IMR-90 (cell line): ENCODE results near the gene SFXN3. TPM values are rescaled to one million over a fixed set of nuclear protein-coding genes. Genes with fewer than 3 reads are reported as not detected.

Experiments used
- ATAC-seq: fragments of 200-7000 bp; cut with Tn5 transposase; 2 replicates; pipeline ENCODE4 v1.9.1; 2020; ENCODE audit warnings: low read depth, mild to moderate bottlenecking, moderate library complexity
- BruUV-seq: library from RNA; stranded (reverse); fragments of 400-500 nt; replicated peaks from 2 replicates; lab custom pipeline; 2021; lab: Mats Ljungman, UMichigan
- CTCF ChIA-PET: fragments of 300-600 bp; formaldehyde crosslinking; extraction: SDS; loops from one replicate; lab custom pipeline; 2021; ENCODE audit warnings: antibody characterized with exemption; lab: Yijun Ruan, JAX
- POLR2A ChIA-PET: fragments of 300-600 bp; sonication (Branson Sonifier 250); formaldehyde crosslinking; loops from one replicate; lab custom pipeline; 2022; ENCODE audit warnings: antibody characterized with exemption; ENCODE audit not compliant: unreplicated experiment; lab: Charles Lee
- DNase-seq: peaks from one replicate; pipeline ENCODE4 v3.0.0; 2013
- H2AFZ ChIP-seq: replicated peaks from 2 replicates; pipeline ENCODE3; 2013; ENCODE audit warnings: low read length, mild to moderate bottlenecking; ENCODE audit not compliant: poor library complexity
- H2AK5ac ChIP-seq: 2 replicates; pipeline ENCODE4 v1.6.1; 2013; ENCODE audit warnings: low read depth, low read length, inconsistent platforms
- H2AK9ac ChIP-seq: replicated peaks from 2 replicates; pipeline ENCODE3; 2013; ENCODE audit warnings: mild to moderate bottlenecking, low read depth, low read length, moderate library complexity; ENCODE audit not compliant: poor library complexity
- H2BK120ac ChIP-seq: 2 replicates; pipeline ENCODE4 v1.6.1; 2013; ENCODE audit warnings: low read depth, low read length, inconsistent platforms
- H2BK15ac ChIP-seq: 3 replicates; pipeline ENCODE4 v1.6.1; 2013; ENCODE audit warnings: low read depth, low read length, inconsistent platforms
- H2BK20ac ChIP-seq: 2 replicates; pipeline ENCODE4 v1.6.1; 2013; ENCODE audit warnings: low read depth, mild to moderate bottlenecking, inconsistent platforms, low read length, moderate library complexity
- H2BK5ac ChIP-seq: 2 replicates; pipeline ENCODE4 v1.6.1; 2013; ENCODE audit warnings: mild to moderate bottlenecking, low read depth, low read length, inconsistent platforms; ENCODE audit not compliant: poor library complexity, severe bottlenecking
- H3K14ac ChIP-seq: replicated peaks from 2 replicates; pipeline ENCODE4 v1.6.1; 2013; ENCODE audit warnings: low read depth, low read length, inconsistent platforms
- H3K18ac ChIP-seq: 2 replicates; pipeline ENCODE4 v1.6.1; 2013; ENCODE audit warnings: low read depth, low read length, control low read depth
- H3K23ac ChIP-seq: 2 replicates; pipeline ENCODE4 v1.6.1; 2013; ENCODE audit warnings: low read depth, low read length, inconsistent platforms
- H3K27ac ChIP-seq: 2 replicates; pipeline ENCODE4 v1.5.1; 2013; ENCODE audit warnings: mild to moderate bottlenecking, control low read depth, low read length; ENCODE audit not compliant: insufficient read depth
- H3K27me3 ChIP-seq: 2 replicates; pipeline ENCODE4 v1.6.1; 2013; ENCODE audit warnings: low read length; ENCODE audit not compliant: control insufficient read depth, insufficient read depth
- H3K36me3 ChIP-seq: 2 replicates; pipeline ENCODE4 v1.6.1; 2013; ENCODE audit warnings: low read length, mixed read lengths; ENCODE audit not compliant: control insufficient read depth, insufficient read depth
- H3K4ac ChIP-seq: 2 replicates; pipeline ENCODE4 v1.6.1; 2013; ENCODE audit warnings: low read depth, low read length, inconsistent platforms
- H3K4me1 ChIP-seq: 2 replicates; pipeline ENCODE4 v1.6.1; 2013; ENCODE audit warnings: low read length, mixed read lengths; ENCODE audit not compliant: control insufficient read depth, insufficient read depth
- H3K4me2 ChIP-seq: 2 replicates; pipeline ENCODE4 v1.6.1; 2013; ENCODE audit warnings: low read depth, mild to moderate bottlenecking, control low read depth, low read length, moderate library complexity
- H3K4me3 ChIP-seq: 2 replicates; pipeline ENCODE4 v1.5.1; 2013; ENCODE audit warnings: low read depth, mild to moderate bottlenecking, control low read depth, low read length, moderate library complexity; ENCODE audit not compliant: insufficient read depth
- H3K56ac ChIP-seq: 2 replicates; pipeline ENCODE4 v1.6.1; 2013; ENCODE audit warnings: low read length, inconsistent platforms; ENCODE audit not compliant: insufficient read depth; ENCODE audit errors: extremely low read depth
- H3K79me1 ChIP-seq, 2 experiments: 2 replicates each; pipeline ENCODE4 v1.6.1; 2013; ENCODE audit warnings: low read length in 2 of 2, inconsistent platforms in 1 of 2, low read depth in 1 of 2
- H3K9ac ChIP-seq: 2 replicates; pipeline ENCODE4 v1.6.1; 2013; ENCODE audit warnings: low read depth, low read length, control low read depth
- H3K9me1 ChIP-seq: 2 replicates; pipeline ENCODE4 v1.6.1; 2013; ENCODE audit warnings: low read length, inconsistent platforms; ENCODE audit not compliant: insufficient read depth
- H3K9me3 ChIP-seq: 2 replicates; pipeline ENCODE4 v1.6.1; 2013; ENCODE audit warnings: low read length; ENCODE audit not compliant: control insufficient read depth, insufficient read depth
- H4K20me1 ChIP-seq: 2 replicates; pipeline ENCODE4 v1.6.1; 2013; ENCODE audit warnings: low read length, inconsistent platforms; ENCODE audit not compliant: insufficient read depth
- H4K5ac ChIP-seq: 2 replicates; pipeline ENCODE4 v1.6.1; 2013; ENCODE audit warnings: mild to moderate bottlenecking, low read depth, low read length, control low read depth
- H4K8ac ChIP-seq, 2 experiments: 2 replicates each; pipeline ENCODE4 v1.6.1; 2013; ENCODE audit warnings: low read depth in 2 of 2, low read length in 2 of 2, control low read depth in 1 of 2, inconsistent platforms in 1 of 2
- H4K91ac ChIP-seq: 2 replicates; pipeline ENCODE4 v1.6.1; 2013; ENCODE audit warnings: low read depth, low read length, inconsistent platforms; ENCODE audit not compliant: insufficient read depth
- CEBPB ChIP-seq: IDR thresholded peaks from 2 replicates; pipeline ENCODE4 v1.6.1; 2012; ENCODE audit warnings: low read depth, low read length, improper control_type of control experiment
- CTCF ChIP-seq: conservative IDR thresholded peaks from 2 replicates; pipeline ENCODE4 v1.5.1; 2012; ENCODE audit warnings: mild to moderate bottlenecking, low read depth, low read length, improper control_type of control experiment
- FOS ChIP-seq: fragments of 150-350 bp; IDR thresholded peaks from 2 replicates; pipeline ENCODE4 v1.6.1; 2016; ENCODE audit warnings: low read depth, low read length
- MAFK ChIP-seq: IDR thresholded peaks from 2 replicates; pipeline ENCODE4 v1.6.1; 2012; ENCODE audit warnings: low read depth, low read length, improper control_type of control experiment
- MAZ ChIP-seq: IDR thresholded peaks from 2 replicates; pipeline ENCODE4 v1.6.1; 2012; ENCODE audit warnings: low read depth, mild to moderate bottlenecking, low read length, improper control_type of control experiment, moderate library complexity, borderline replicate concordance
- RFX5 ChIP-seq: IDR thresholded peaks from 2 replicates; pipeline ENCODE4 v1.8.0; 2012; ENCODE audit warnings: low read depth, mild to moderate bottlenecking, low read length, moderate library complexity
- SMC3 ChIP-seq: fragments of 150-350 bp; IDR thresholded peaks from 2 replicates; pipeline ENCODE4 v1.6.1; 2016; ENCODE audit warnings: low read depth, mild to moderate bottlenecking, antibody characterized with exemption, low read length, moderate library complexity
- WGBS, 2 experiments: methylation state at CpG; one replicate each; pipeline versions ENCODE4 v1.1.5 to v1.1.7; 2013; ENCODE audit warnings: missing lambda C conversion rate in 2 of 2; ENCODE audit not compliant: insufficient read length in 1 of 2; ENCODE audit errors: extremely low coverage in 2 of 2; 5-methylcytosine and 5-hydroxymethylcytosine counted together
- dilution Hi-C: fragments of 300-500 bp; cut with HindIII; formaldehyde crosslinking; loops from one replicate; pipeline ENCODE4 v1.14.3; 2018; ENCODE audit warnings: low sequenced_read_pairs; ENCODE audit not compliant: unreplicated experiment
- in situ Hi-C: fragments of 300-500 bp; cut with MboI; formaldehyde crosslinking; loops from 3 replicates; pipeline ENCODE4 v1.14.3; 2019; ENCODE audit warnings: low sequenced_read_pairs, inconsistent platforms, mixed read lengths
- intact Hi-C: fragments of 100-400 bp; cut with micrococcal nuclease; formaldehyde crosslinking; loops from 2 replicates; pipeline ENCODE4 v1.10.0; 2022
- polyA plus RNA-seq, 3 experiments: library from polyadenylated mRNA; depleted of rRNA; stranded (reverse); fragments of >200 nt; gene quantifications; 2 replicates each; pipeline ENCODE4 v1.2.3, GENCODE V29; 2012; ENCODE audit warnings: low replicate concordance in 1 of 3
- total RNA-seq: library from RNA; depleted of rRNA; stranded (reverse); fragments of >200 nt; gene quantifications from 2 replicates; pipeline ENCODE4 v1.2.3, GENCODE V29; 2012

The SFXN3 gene
- total and polyA plus RNA-seq, 2 of the 4 experiments (the other 2 are of a cell fraction) = 64.7 to 77.2 TPM

DNA sequence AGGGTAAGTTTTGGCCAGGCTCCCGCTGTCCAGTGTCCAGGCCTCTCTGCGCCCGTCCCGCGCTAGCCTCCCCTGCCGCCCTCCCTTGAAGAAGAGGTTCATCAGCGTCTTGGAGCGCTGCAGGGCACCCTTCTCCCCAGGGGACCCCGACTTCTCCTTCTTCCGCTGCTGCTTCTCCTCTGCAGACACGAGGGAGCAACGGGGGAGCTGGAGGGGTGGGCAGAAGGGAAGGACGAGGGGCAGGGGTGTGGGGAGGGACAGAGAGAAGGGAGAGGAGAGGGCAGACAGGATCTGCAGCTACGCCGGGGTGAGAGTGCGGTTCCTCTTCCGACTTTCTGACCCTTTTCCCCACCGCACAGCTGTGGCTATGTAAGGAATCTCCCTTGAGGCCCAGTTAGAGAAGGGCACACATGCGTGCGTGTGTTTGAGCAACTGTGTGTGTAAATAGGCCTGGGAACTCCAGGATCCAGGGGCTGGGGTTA is 12.9 kb upstream of the SFXN3 start:
- Histone ChIP-seq H3K56ac (no peak overlapping the region), H2BK20ac (no peak overlapping the region), H2BK120ac (no peak overlapping the region), H4K91ac (no peak overlapping the region), H4K20me1 (peaks cover 2% of the 10 kb centered on the region; the same call in 1 of the 2 replicates), H2BK5ac (no peak overlapping the region), H2BK15ac (no peak overlapping the region), H3K9me3 (no peaks in the 10 kb centered on the region), H3K36me3 (no peaks in the 10 kb centered on the region), H2AK5ac (no peak overlapping the region), H3K9ac (no peak overlapping the region), H2AFZ (no peak overlapping the region), H3K27me3 (peaks cover 1% of the 10 kb centered on the region; the same call in 1 of the 2 replicates), H3K27ac (no peak overlapping the region), H4K5ac (no peak overlapping the region), H3K18ac (no peak overlapping the region), H3K4ac (no peak overlapping the region), H3K14ac (no peak overlapping the region), H3K4me1 (peaks cover 14% of the 10 kb centered on the region), H2AK9ac (no peak overlapping the region), H4K8ac (no peak overlapping the region), H3K79me1 (0 out of 4 replicates have a peak, but pooled peaks cover 0 to 7% of the 10 kb centered on the region in 2 experiments), H3K4me3 (no peak overlapping the region), H3K9me1 (peaks cover 7% of the 10 kb centered on the region), H3K4me2 (no peak overlapping the region), H3K23ac (no peak overlapping the region)
- no TSS peak for BruUV-seq
- POLR2A ChIA-PET = no interaction called here
- DNase-seq (no peak), ATAC-seq (no peak)
- 53% methylated on average over 3 of the region's 20 CpGs; no CpG with 5 or more reads in 1 of the 2 experiments for WGBS, 2 experiments
- CTCF ChIA-PET = interaction anchor here (0.9 to 6.8 kb wide), 4 partner anchors 12 to 124 kb away, joined by 3 to 48 read pairs (median 4); partner anchors contain the start of gene LZTS2
- in situ Hi-C loops (no loop called here), dilution Hi-C loops (no loop called here), intact Hi-C loops (loop anchor here (2.0 to 10.0 kb wide), 2 partner anchors 49 to 453 kb away; no protein-coding TSS in a partner anchor)
- no peak for TF ChIP-seq MAZ
- TF ChIP-seq RFX5 = no peak
- no peak for TF ChIP-seq MAFK
- TF ChIP-seq SMC3 = no peak
- TF ChIP-seq CTCF = no peak
- no peak for TF ChIP-seq FOS
- no peak for TF ChIP-seq CEBPB
